BLaER1 (cell line): ENCODE measurements around the gene PRAMEF7.
"Not testable (repeated sequence)": the region's sequence is repeated elsewhere in the genome, so short reads cannot be mapped to it uniquely, and the experiment has no call there.

ENCODE experiments used
- H3K27ac ChIP-seq: shearing (Covaris generic); formaldehyde crosslinking; 2 replicates; pipeline ENCODE4 v1.8.1; 2022
- H3K27me3 ChIP-seq: shearing (Covaris generic); formaldehyde crosslinking; 2 replicates; pipeline ENCODE4 v1.8.1; 2022
- H3K36me3 ChIP-seq: shearing (Covaris generic); formaldehyde crosslinking; 2 replicates; pipeline ENCODE4 v1.8.1; 2022
- H3K4me1 ChIP-seq: shearing (Covaris generic); formaldehyde crosslinking; 2 replicates; pipeline ENCODE4 v1.8.1; 2022
- H3K4me2 ChIP-seq: shearing (Covaris generic); formaldehyde crosslinking; 2 replicates; pipeline ENCODE4 v1.8.1; 2022
- H3K4me3 ChIP-seq: shearing (Covaris generic); formaldehyde crosslinking; 2 replicates; pipeline ENCODE4 v1.8.1; 2022
- H3K9ac ChIP-seq: shearing (Covaris generic); formaldehyde crosslinking; 2 replicates; pipeline ENCODE4 v1.8.1; 2022
- H3K9me3 ChIP-seq: shearing (Covaris generic); formaldehyde crosslinking; 2 replicates; pipeline ENCODE4 v1.8.1; 2022
- H4K20me1 ChIP-seq: shearing (Covaris generic); formaldehyde crosslinking; 2 replicates; pipeline ENCODE4 v1.8.1; 2022

Gene PRAMEF7

DNA sequence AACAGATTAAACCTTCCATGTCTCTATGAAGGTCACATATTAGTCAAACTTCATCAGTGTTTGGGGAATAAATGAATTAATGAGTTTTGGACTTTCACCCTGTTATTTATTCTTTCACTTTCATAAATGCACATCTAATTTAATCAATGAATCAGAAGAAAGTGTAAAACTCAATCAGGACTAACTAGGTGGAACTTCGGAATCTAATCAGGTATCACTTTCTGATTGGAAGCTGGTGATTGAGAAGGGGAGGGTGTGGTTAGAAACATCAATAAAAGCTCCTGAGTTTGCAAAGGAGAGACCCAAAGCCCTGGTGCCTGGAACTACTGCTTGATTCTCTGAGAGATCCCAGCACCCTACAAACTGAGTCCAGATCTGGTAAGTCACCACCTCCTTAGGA is at the start of gene PRAMEF7:
TSS of gene PRAMEF7 (plus strand) at position 301 of the 400 bp plus-strand sequence. CDS start 1,083 bp downstream, outside the sequence.
- H4K20me1 ChIP-seq, H3K27ac ChIP-seq, H3K4me1 ChIP-seq, H3K27me3 ChIP-seq, H3K9ac ChIP-seq, H3K4me3 ChIP-seq, H3K4me2 ChIP-seq, H3K36me3 ChIP-seq, H3K9me3 ChIP-seq: not testable (repeated sequence)

DNA sequence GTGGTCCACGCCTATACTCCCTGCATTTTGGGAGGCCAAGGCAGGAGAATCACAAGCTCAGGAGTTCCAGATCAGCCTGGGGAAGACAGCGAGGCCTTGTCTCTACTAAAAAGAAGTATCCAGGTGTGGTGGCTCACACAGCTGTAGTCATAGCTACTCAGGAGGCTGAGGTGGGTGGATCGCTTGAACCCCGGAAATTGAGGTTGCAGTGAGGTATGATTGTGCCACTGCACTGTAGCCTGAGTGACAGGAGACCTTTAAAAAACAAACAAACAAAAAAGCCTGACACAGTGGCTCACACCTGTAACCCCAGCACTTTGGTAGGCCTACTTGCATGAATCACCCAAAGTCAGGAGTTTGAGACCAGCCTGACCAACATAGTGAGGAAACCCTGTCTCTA is 38.0 kb upstream of the PRAMEF7 start:
- H3K27ac ChIP-seq = not testable (repeated sequence)

DNA sequence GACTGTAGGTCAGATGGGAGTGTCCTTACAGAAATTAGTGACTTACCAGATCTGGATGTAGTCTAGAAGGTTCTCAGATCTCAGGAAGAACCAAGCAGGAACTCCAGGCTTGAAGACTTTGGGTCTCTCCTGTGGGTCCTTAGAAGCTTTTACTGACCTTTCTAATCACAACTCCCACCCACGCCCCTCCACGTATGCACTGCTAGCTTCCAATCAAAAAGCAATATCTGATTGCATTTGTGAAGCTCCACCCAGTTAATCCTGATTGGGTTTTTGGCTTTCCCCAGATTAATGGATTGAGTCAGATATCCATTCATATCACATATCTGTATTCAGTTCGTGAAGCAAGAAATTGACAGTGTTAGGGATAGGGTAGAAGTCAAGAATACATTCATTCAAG is 30.3 kb upstream of the PRAMEF7 start, which contains the start of gene PRAMEF4:
TSS of gene PRAMEF4 (minus strand) at position 101 of the 400 bp plus-strand sequence. CDS start 2,807 bp downstream, outside the sequence.
- H3K27me3 ChIP-seq, H3K4me3 ChIP-seq, H3K27ac ChIP-seq, H3K36me3 ChIP-seq, H3K4me2 ChIP-seq, H3K4me1 ChIP-seq, H3K9me3 ChIP-seq, H4K20me1 ChIP-seq, H3K9ac ChIP-seq: not testable (repeated sequence)

More for the DNA sequence above, 38.0 kb upstream of the PRAMEF7 start:
- H3K4me1 ChIP-seq, H3K9me3 ChIP-seq, H3K4me3 ChIP-seq, H3K9ac ChIP-seq, H3K27me3 ChIP-seq, H3K36me3 ChIP-seq, H3K4me2 ChIP-seq, H4K20me1 ChIP-seq: not testable (repeated sequence)

DNA sequence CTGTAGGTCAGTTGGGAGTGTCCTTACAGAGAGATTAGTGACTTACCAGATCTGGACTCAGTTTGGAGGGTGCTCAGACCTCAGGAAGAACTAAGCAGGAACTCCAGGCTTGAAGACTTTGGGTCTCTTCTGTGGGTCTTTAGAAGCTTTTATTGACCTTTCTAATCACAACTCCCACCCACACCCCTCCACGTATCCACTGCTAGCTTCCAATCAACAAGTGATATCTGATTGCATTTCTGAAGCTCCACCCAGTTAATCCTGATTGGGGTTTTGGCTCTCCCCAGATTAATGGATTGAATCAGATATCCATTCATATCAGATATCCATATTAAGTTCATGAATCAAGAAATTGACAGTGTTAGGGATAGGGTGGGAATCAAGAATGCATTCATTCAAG is 18.2 kb upstream of the PRAMEF7 start, which contains the start of gene PRAMEF10:
TSS of gene PRAMEF10 (minus strand) at position 101 of the 400 bp plus-strand sequence. CDS start 2,423 bp downstream, outside the sequence.
- H4K20me1 ChIP-seq, H3K4me1 ChIP-seq, H3K9me3 ChIP-seq, H3K4me3 ChIP-seq, H3K27me3 ChIP-seq, H3K27ac ChIP-seq, H3K4me2 ChIP-seq, H3K36me3 ChIP-seq, H3K9ac ChIP-seq: not testable (repeated sequence)

DNA sequence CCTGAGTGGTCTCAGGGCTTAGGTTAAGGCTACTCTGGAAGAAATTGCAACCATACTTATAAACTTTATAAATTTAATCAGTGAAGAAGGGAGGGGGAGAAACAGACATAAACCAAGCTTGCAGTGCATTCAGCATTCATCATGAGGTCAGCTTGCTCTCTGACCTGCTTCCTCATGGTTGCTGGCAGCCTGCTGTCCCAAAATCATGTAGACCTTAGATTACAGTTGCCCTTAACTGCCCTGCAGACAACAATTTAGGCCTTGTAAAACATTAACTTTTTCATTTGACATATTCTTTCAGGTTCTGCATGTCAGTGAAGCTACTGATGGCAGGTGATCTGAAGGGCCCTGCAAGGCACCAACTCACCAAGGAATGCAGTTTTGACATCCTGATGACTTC is 17.2 kb upstream of the PRAMEF7 start:
- H3K36me3 ChIP-seq, H3K4me1 ChIP-seq, H3K9me3 ChIP-seq, H3K4me2 ChIP-seq, H3K27me3 ChIP-seq, H4K20me1 ChIP-seq, H3K9ac ChIP-seq, H3K27ac ChIP-seq, H3K4me3 ChIP-seq: not testable (repeated sequence)

DNA sequence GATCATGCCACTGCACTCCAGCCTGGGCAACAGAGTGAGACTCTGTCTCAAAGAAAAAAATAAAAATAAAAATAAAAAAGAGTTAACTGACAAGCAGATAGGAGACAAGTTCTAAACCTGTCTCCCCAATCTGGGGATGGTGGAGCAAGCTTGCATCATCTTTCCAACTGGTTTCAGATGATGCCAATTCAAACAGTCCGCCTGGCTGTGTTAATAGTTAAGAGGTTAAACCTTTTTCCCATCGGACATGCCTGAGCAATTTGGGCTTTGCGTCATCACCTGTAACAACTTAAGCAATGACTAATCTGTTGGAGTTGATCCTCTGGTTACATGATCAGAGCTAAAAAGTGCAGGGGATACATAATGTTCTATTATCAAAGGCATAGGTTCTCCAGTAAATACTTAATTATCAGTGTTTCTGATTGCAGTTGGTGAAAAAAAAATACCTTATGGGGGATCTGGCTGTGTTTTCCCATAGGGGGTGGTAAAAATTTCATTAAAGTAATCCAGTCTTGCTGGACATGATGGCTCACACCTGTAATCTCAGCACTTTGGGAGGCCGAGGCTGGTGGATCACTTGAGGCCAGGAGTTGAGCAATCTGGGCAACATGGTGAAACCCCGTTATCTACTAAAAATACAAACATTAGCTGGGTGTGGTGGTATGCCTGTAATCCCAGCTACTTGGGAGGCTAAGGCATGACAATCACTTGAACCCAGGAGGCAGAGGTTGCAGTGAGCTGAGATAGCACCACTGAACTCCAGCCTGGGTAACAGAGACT is 12.4 kb upstream of the PRAMEF7 start:
- not testable (repeated sequence) for H3K4me1 ChIP-seq, H3K4me3 ChIP-seq, H3K36me3 ChIP-seq, H3K9me3 ChIP-seq, H3K9ac ChIP-seq, H3K27ac ChIP-seq, H3K27me3 ChIP-seq, H3K4me2 ChIP-seq, H4K20me1 ChIP-seq

DNA sequence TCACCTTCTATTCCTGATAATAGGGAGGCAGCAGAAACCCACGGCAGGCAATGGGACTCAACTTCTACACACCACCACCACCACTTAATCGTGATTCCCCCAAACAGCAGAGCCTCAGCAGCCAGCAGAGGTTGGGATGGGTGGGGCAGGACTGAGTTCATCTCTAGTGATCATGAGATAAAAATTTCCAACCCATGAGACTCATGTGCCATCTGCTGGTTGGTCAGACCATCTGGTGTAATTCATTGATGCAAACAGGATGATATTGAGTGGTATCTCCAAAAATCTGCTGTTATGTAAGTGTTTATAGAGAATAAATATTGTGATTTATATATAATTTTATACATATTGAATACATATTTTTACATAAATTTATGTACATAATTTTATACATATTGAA is 5.3 kb downstream of the PRAMEF7 start:
- not testable (repeated sequence) for H3K9me3 ChIP-seq, H3K4me1 ChIP-seq

DNA sequence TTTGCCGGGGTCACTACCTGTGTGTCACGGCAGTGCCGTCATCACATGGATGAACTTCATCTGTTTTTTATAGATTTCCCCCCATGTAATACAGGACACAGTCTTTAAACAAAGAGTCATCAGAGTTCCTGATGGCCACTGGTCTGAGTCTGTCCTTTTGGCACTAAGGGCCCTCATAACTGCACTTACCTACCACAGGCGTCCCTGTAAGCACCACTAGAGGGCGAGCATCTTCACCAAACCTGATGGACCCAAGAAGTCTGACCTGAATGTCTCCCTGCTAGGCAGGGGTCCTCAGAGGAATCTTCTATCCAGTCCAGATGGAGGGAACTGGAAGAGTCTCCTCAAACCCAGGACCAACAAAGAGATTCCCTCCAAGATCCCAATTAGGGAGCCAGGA is 8.0 kb downstream of the PRAMEF7 start:
- not testable (repeated sequence) for H3K4me2 ChIP-seq, H3K9ac ChIP-seq, H4K20me1 ChIP-seq, H3K27me3 ChIP-seq, H3K36me3 ChIP-seq, H3K9me3 ChIP-seq, H3K4me1 ChIP-seq, H3K27ac ChIP-seq, H3K4me3 ChIP-seq

More for the DNA sequence above, 5.3 kb downstream of the PRAMEF7 start:
- not testable (repeated sequence) for H3K27ac ChIP-seq, H3K4me2 ChIP-seq, H3K9ac ChIP-seq, H3K36me3 ChIP-seq, H3K4me3 ChIP-seq, H3K27me3 ChIP-seq, H4K20me1 ChIP-seq

DNA sequence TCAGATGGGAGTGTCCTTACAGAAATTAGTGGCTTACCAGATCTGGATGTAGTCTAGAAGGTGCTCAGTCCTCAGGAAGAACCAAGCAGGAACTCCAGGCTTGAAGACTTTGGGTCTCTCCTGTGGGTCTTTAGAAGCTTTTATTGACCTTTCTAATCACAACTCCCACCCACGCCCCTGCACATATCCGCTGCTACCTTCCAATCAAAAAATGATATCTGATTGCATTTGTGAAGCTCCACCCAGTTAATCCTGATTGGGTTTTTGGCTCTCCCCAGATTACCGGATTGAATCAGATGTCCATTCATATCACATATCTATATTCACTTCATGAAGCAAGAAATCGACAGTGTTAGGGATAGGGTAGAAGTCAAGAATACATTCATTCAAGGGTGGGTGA is 31.1 kb downstream of the PRAMEF7 start, which contains the start of gene PRAMEF6:
TSS of gene PRAMEF6 (minus strand) at position 101 of the 400 bp plus-strand sequence. CDS start 5,062 bp downstream, outside the sequence.
- not testable (repeated sequence) for H3K27me3 ChIP-seq, H3K27ac ChIP-seq, H3K4me1 ChIP-seq, H3K4me2 ChIP-seq, H3K36me3 ChIP-seq, H4K20me1 ChIP-seq, H3K4me3 ChIP-seq, H3K9ac ChIP-seq, H3K9me3 ChIP-seq
